ENCODE results near the gene CLDN18.

Gene CLDN18

GRCh38 chr3:138060792-138061191 is 50.8 kb downstream of the CLDN18 start:
- TF ChIP-seq CREB1 (IDR thresholded peaks at IDR 0.05; ENCODE audit: low read depth) (no peak), MAX (IDR thresholded peaks at IDR 0.05) (no peak), ZBTB7A (IDR thresholded peaks at IDR 0.05; ENCODE audit: low read depth) (no peak), YY1 (IDR thresholded peaks at IDR 0.05; ENCODE audit: low read depth) (no peak), CEBPB (IDR thresholded peaks at IDR 0.05) (no peak)

- no peak for TF ChIP-seq TEAD4 (IDR thresholded peaks at IDR 0.05)
- TF ChIP-seq MAX (IDR thresholded peaks at IDR 0.05) = no peak
Measured at GRCh38 chr3:138062037-138062436, 52.1 kb downstream of the CLDN18 start.

GRCh38 chr3:138062626-138063025 is 52.7 kb downstream of the CLDN18 start:
- TF ChIP-seq TAF1 (IDR thresholded peaks at IDR 0.05; ENCODE audit: low read depth) = no peak
- no peak for TF ChIP-seq CEBPB (IDR thresholded peaks at IDR 0.05)
- no peak for TF ChIP-seq MAX (IDR thresholded peaks at IDR 0.05)
- TF ChIP-seq NFIC (IDR thresholded peaks at IDR 0.05) = no peak
- no peak for TF ChIP-seq ZBTB7A (IDR thresholded peaks at IDR 0.05; ENCODE audit: low read depth)

- TF ChIP-seq EGR1 (IDR thresholded peaks at IDR 0.05) (no peak), NFIC (IDR thresholded peaks at IDR 0.05) (no peak), TAF1 (IDR thresholded peaks at IDR 0.05; ENCODE audit: low read depth) (no peak)
Measured at GRCh38 chr3:138063416-138063815, 53.5 kb downstream of the CLDN18 start.

- TF ChIP-seq CREB1 (IDR thresholded peaks at IDR 0.05; ENCODE audit: low read depth) (no peak), CEBPB (IDR thresholded peaks at IDR 0.05) (no peak), TEAD4 (IDR thresholded peaks at IDR 0.05) (no peak), EGR1 (IDR thresholded peaks at IDR 0.05) (no peak), USF1 (IDR thresholded peaks at IDR 0.05) (no peak), RAD21 (IDR thresholded peaks at IDR 0.05; ENCODE audit: low read depth) (no peak), NFIC (IDR thresholded peaks at IDR 0.05) (no peak), ZBTB7A (IDR thresholded peaks at IDR 0.05; ENCODE audit: low read depth) (no peak), TCF12 (IDR thresholded peaks at IDR 0.05; ENCODE audit: low read depth) (no peak), FOXM1 (IDR thresholded peaks at IDR 0.05; ENCODE audit: borderline replicate concordance, low read depth) (no peak), YY1 (IDR thresholded peaks at IDR 0.05; ENCODE audit: low read depth) (no peak), TAF1 (IDR thresholded peaks at IDR 0.05; ENCODE audit: low read depth) (no peak)
Measured at GRCh38 chr3:138065949-138066348, 56.0 kb downstream of the CLDN18 start.

GRCh38 chr3:138066383-138066782 is 56.4 kb downstream of the CLDN18 start:
- no peak for TF ChIP-seq EGR1 (IDR thresholded peaks at IDR 0.05)
- TF ChIP-seq CREB1 (IDR thresholded peaks at IDR 0.05; ENCODE audit: low read depth) = no peak
- no peak for TF ChIP-seq EP300 (IDR thresholded peaks at IDR 0.05; ENCODE audit: borderline replicate concordance)
- no peak for TF ChIP-seq REST (IDR thresholded peaks at IDR 0.05; ENCODE audit: low read depth)
- TF ChIP-seq TCF12 (IDR thresholded peaks at IDR 0.05; ENCODE audit: low read depth) = no peak
- TF ChIP-seq USF1 (IDR thresholded peaks at IDR 0.05) = no peak
- TF ChIP-seq FOXM1 (IDR thresholded peaks at IDR 0.05; ENCODE audit: borderline replicate concordance, low read depth) = no peak
- no peak for TF ChIP-seq NFIC (IDR thresholded peaks at IDR 0.05)
- no peak for TF ChIP-seq RAD21 (IDR thresholded peaks at IDR 0.05; ENCODE audit: low read depth)
- no peak for TF ChIP-seq ZBTB7A (IDR thresholded peaks at IDR 0.05; ENCODE audit: low read depth)
- TF ChIP-seq YY1 (IDR thresholded peaks at IDR 0.05; ENCODE audit: low read depth) = no peak
- TF ChIP-seq TEAD4 (IDR thresholded peaks at IDR 0.05) = no peak
- TF ChIP-seq TAF1 (IDR thresholded peaks at IDR 0.05; ENCODE audit: low read depth) = no peak
- no peak for TF ChIP-seq CEBPB (IDR thresholded peaks at IDR 0.05)
- no peak for TF ChIP-seq MAX (IDR thresholded peaks at IDR 0.05)

- TF ChIP-seq FOXM1 (IDR thresholded peaks at IDR 0.05; ENCODE audit: borderline replicate concordance, low read depth) (no peak), REST (IDR thresholded peaks at IDR 0.05; ENCODE audit: low read depth) (no peak), TAF1 (IDR thresholded peaks at IDR 0.05; ENCODE audit: low read depth) (no peak), TEAD4 (IDR thresholded peaks at IDR 0.05) (no peak), TCF12 (IDR thresholded peaks at IDR 0.05; ENCODE audit: low read depth) (no peak), NFIC (IDR thresholded peaks at IDR 0.05) (no peak), RAD21 (IDR thresholded peaks at IDR 0.05; ENCODE audit: low read depth) (no peak), YY1 (IDR thresholded peaks at IDR 0.05; ENCODE audit: low read depth) (no peak), MAX (IDR thresholded peaks at IDR 0.05) (no peak), USF1 (IDR thresholded peaks at IDR 0.05) (no peak)
Measured at GRCh38 chr3:138066972-138067371, 57.0 kb downstream of the CLDN18 start.
